ENCODE data around the gene FLT3.
"Not testable (repeated sequence)": the region's sequence is repeated elsewhere in the genome, so short reads cannot be mapped to it uniquely, and the experiment has no call there.

Gene FLT3

GRCh38 chr13:28026508-28026907, 73.9 kb downstream of the FLT3 start:
- DNase-seq (ENCODE audit: low read depth), result no peak
- no peak overlapping the region for H3K4me3 ChIP-seq (ENCODE audit: low read depth, low read length)
- no peak for TF ChIP-seq CTCF (IDR thresholded peaks at IDR 0.05; ENCODE audit: insufficient read depth, low read depth, low read length, missing control alignments)

- H3K4me3 ChIP-seq (ENCODE audit: low read depth, low read length), result no peak overlapping the region
- no peak for TF ChIP-seq CTCF (IDR thresholded peaks at IDR 0.05; ENCODE audit: insufficient read depth, low read depth, low read length, missing control alignments)
- no peak for DNase-seq (ENCODE audit: low read depth)
Measured at GRCh38 chr13:28022848-28023518, 77.4 kb downstream of the FLT3 start.

GRCh38 chr13:28014301-28014700, 86.1 kb downstream of the FLT3 start:
- no peak overlapping the region for H3K4me3 ChIP-seq (ENCODE audit: low read depth, low read length)
- no peak for DNase-seq (ENCODE audit: low read depth)
- TF ChIP-seq CTCF (IDR thresholded peaks at IDR 0.05; ENCODE audit: insufficient read depth, low read depth, low read length, missing control alignments), result no peak

- TF ChIP-seq CTCF (IDR thresholded peaks at IDR 0.05; ENCODE audit: insufficient read depth, low read depth, low read length, missing control alignments), result no peak
- no peak overlapping the region for H3K4me3 ChIP-seq (ENCODE audit: low read depth, low read length)
- DNase-seq (ENCODE audit: low read depth), result no peak
Measured at GRCh38 chr13:28013482-28013881, 86.9 kb downstream of the FLT3 start.

GRCh38 chr13:28012896-28013295, 87.5 kb downstream of the FLT3 start:
- peak; percentile 88 for DNase-seq (ENCODE audit: low read depth)
- no peak overlapping the region for H3K4me3 ChIP-seq (ENCODE audit: low read depth, low read length)
- no peak for TF ChIP-seq CTCF (IDR thresholded peaks at IDR 0.05; ENCODE audit: insufficient read depth, low read depth, low read length, missing control alignments)

GRCh38 chr13:28012383-28012782, 88.0 kb downstream of the FLT3 start:
- no peak overlapping the region for H3K4me3 ChIP-seq (ENCODE audit: low read depth, low read length)
- TF ChIP-seq CTCF (IDR thresholded peaks at IDR 0.05; ENCODE audit: insufficient read depth, low read depth, low read length, missing control alignments), result no peak
- DNase-seq (ENCODE audit: low read depth), result no peak

- no peak overlapping the region for H3K4me3 ChIP-seq (ENCODE audit: low read depth, low read length)
Measured at GRCh38 chr13:28010046-28010445, 90.3 kb downstream of the FLT3 start.

GRCh38 chr13:28005016-28005415, 95.4 kb downstream of the FLT3 start:
- H3K4me3 ChIP-seq (ENCODE audit: low read depth, low read length); DNase-seq (ENCODE audit: low read depth): not testable (repeated sequence)

More at GRCh38 chr13:28010046-28010445, 90.3 kb downstream of the FLT3 start:
- no peak for DNase-seq (ENCODE audit: low read depth)
- no peak for TF ChIP-seq CTCF (IDR thresholded peaks at IDR 0.05; ENCODE audit: insufficient read depth, low read depth, low read length, missing control alignments)

All from GM12865 (cell line).